HCT116 (cell line): ENCODE data around the gene HIP1R.

Experiments used
- EGR1 ChIP-seq: IDR thresholded peaks from 2 replicates; pipeline ENCODE4 v1.6.1; 2012; ENCODE audit warnings: low read depth
- POLR2A ChIP-seq: IDR thresholded peaks from 2 replicates; pipeline ENCODE4 v1.7.0; 2011; ENCODE audit warnings: borderline replicate concordance; ENCODE audit not compliant: insufficient read depth, insufficient read length; ENCODE audit errors: extremely low read depth
- POLR2AphosphoS5 ChIP-seq: IDR thresholded peaks from 2 replicates; pipeline ENCODE4 v1.6.1; 2011; ENCODE audit warnings: mild to moderate bottlenecking, low read depth, low read length, moderate library complexity
- TF ChIP-seq, protein P1 (sequence below), 3 experiments: fragments of 200-600 bp in 1 of 3; sonication (generic) in 1 of 3; IDR thresholded peaks in 2 of 3; conservative IDR thresholded peaks in 1 of 3; 2 replicates each; pipeline ENCODE4 v1.5.1; 2012 to 2017; ENCODE audit warnings: low read depth in 2 of 3, low read length in 2 of 3, antibody characterized with exemption in 1 of 3, borderline replicate concordance in 1 of 3, control low read depth in 1 of 3, mild to moderate bottlenecking in 1 of 3, mixed read lengths in 1 of 3, mixed run types in 1 of 3, moderate library complexity in 1 of 3; ENCODE audit not compliant: insufficient read depth in 1 of 3
- TF ChIP-seq, protein P2 (sequence below): IDR thresholded peaks from 2 replicates; pipeline ENCODE4 v1.6.1; 2012; ENCODE audit warnings: low read depth

DNA sequence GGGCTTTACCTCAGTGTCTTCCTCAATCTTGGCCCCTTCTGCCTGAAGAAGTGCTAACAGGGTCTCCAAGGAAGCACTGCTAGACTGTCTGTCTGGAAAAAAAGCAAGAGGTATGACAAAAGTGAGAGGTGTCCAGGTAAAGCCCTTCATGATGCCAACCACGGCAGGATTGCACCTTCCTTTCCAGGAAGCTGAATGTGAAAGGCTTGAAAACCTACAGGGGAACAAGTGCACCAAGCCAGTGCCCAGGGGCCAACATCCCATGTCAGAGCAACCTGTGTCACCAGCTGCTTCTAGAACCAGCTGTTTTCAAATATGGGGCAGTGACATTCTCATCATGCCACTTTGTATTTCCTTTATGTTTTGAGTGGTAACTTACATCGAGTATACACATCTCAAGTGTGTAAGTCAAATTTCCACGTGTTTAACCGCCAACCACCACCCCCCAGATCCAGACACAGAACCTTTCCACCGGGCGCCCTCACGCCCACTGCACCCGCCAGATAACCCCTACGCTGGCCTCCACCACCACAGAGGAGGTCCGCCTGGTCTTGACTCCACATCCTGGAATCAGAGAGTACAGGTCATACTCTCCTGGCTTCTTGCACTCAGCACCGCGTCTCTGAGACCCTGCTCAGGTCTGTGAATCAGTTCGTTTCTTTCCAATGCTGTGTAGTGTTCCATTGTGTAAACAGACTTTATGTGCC lies 33.4 kb downstream of the HIP1R start:
- TF ChIP-seq, protein P1, sequence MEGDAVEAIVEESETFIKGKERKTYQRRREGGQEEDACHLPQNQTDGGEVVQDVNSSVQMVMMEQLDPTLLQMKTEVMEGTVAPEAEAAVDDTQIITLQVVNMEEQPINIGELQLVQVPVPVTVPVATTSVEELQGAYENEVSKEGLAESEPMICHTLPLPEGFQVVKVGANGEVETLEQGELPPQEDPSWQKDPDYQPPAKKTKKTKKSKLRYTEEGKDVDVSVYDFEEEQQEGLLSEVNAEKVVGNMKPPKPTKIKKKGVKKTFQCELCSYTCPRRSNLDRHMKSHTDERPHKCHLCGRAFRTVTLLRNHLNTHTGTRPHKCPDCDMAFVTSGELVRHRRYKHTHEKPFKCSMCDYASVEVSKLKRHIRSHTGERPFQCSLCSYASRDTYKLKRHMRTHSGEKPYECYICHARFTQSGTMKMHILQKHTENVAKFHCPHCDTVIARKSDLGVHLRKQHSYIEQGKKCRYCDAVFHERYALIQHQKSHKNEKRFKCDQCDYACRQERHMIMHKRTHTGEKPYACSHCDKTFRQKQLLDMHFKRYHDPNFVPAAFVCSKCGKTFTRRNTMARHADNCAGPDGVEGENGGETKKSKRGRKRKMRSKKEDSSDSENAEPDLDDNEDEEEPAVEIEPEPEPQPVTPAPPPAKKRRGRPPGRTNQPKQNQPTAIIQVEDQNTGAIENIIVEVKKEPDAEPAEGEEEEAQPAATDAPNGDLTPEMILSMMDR (IDR thresholded peaks at IDR 0.05 in 2 of 3, conservative IDR thresholded peaks at IDR 0.05 in 1 of 3; ENCODE audit: borderline replicate concordance in 1 of 3, insufficient read depth in 1 of 3, low read depth in 2 of 3, low read length in 2 of 3), result no peak
- TF ChIP-seq EGR1, result no peak
- no peak for TF ChIP-seq POLR2AphosphoS5
- no peak for TF ChIP-seq POLR2A
- TF ChIP-seq, protein P2, sequence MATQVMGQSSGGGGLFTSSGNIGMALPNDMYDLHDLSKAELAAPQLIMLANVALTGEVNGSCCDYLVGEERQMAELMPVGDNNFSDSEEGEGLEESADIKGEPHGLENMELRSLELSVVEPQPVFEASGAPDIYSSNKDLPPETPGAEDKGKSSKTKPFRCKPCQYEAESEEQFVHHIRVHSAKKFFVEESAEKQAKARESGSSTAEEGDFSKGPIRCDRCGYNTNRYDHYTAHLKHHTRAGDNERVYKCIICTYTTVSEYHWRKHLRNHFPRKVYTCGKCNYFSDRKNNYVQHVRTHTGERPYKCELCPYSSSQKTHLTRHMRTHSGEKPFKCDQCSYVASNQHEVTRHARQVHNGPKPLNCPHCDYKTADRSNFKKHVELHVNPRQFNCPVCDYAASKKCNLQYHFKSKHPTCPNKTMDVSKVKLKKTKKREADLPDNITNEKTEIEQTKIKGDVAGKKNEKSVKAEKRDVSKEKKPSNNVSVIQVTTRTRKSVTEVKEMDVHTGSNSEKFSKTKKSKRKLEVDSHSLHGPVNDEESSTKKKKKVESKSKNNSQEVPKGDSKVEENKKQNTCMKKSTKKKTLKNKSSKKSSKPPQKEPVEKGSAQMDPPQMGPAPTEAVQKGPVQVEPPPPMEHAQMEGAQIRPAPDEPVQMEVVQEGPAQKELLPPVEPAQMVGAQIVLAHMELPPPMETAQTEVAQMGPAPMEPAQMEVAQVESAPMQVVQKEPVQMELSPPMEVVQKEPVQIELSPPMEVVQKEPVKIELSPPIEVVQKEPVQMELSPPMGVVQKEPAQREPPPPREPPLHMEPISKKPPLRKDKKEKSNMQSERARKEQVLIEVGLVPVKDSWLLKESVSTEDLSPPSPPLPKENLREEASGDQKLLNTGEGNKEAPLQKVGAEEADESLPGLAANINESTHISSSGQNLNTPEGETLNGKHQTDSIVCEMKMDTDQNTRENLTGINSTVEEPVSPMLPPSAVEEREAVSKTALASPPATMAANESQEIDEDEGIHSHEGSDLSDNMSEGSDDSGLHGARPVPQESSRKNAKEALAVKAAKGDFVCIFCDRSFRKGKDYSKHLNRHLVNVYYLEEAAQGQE, result no peak
